ENCODE results near the gene GHR. TPM values are rescaled to one million over a fixed set of nuclear protein-coding genes. Genes with fewer than 3 reads are reported as not detected.

GHR gene
- total RNA-seq, 2 experiments from 2014 or later = not detected

DNA sequence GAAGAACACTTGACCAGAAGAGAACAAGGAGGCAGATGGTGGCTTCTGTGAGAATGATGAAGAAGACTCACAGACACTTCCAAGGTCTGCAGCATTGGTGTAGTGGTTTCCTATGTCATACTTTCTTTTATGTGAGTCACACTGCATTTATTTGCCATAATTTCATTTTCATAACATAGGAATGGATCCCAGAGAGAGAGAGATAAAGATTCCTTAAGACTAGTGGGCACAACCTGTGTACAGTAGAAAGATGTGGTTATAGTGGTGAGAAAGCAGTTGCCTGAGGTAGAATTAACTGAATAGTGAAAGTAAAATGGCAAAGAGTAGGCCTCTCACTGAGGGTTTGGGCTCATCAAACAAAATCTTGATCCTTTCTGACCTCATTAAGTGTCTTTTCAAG is 325.8 kb downstream of the GHR start:
- H3K4me3 ChIP-seq (ENCODE audit: low read depth, low read length, poor library complexity, severe bottlenecking) = no peak overlapping the region
- no peak for DNase-seq (ENCODE audit: low spot score)
- H3K4me2 ChIP-seq (ENCODE audit: low read length) = no peak overlapping the region
- POLR2A ChIA-PET = no interaction called here
- no peak overlapping the region for H3K27ac ChIP-seq (ENCODE audit: low read depth, low read length, poor library complexity, severe bottlenecking)
- no peaks in the 10 kb centered on the region for H3K9me2 ChIP-seq (ENCODE audit: insufficient read depth, low read length)
- intact Hi-C loops (cut with micrococcal nuclease; ENCODE audit: unreplicated experiment) = no loop called here
- TF ChIP-seq, protein P1, sequence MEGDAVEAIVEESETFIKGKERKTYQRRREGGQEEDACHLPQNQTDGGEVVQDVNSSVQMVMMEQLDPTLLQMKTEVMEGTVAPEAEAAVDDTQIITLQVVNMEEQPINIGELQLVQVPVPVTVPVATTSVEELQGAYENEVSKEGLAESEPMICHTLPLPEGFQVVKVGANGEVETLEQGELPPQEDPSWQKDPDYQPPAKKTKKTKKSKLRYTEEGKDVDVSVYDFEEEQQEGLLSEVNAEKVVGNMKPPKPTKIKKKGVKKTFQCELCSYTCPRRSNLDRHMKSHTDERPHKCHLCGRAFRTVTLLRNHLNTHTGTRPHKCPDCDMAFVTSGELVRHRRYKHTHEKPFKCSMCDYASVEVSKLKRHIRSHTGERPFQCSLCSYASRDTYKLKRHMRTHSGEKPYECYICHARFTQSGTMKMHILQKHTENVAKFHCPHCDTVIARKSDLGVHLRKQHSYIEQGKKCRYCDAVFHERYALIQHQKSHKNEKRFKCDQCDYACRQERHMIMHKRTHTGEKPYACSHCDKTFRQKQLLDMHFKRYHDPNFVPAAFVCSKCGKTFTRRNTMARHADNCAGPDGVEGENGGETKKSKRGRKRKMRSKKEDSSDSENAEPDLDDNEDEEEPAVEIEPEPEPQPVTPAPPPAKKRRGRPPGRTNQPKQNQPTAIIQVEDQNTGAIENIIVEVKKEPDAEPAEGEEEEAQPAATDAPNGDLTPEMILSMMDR (conservative IDR thresholded peaks at IDR 0.05; ENCODE audit: low read length) = no peak
- no peak for TF ChIP-seq EZH2phosphoT487 (IDR thresholded peaks at IDR 0.05; ENCODE audit: borderline replicate concordance, low read depth, low read length)
- H3K36me3 ChIP-seq (ENCODE audit: insufficient read depth, low read length) = no peaks in the 10 kb centered on the region
- CTCF ChIA-PET (ENCODE audit: unreplicated experiment) = no interaction called here
- H3K9me3 ChIP-seq (ENCODE audit: low read length) = no peaks in the 10 kb centered on the region
- BruUV-seq (replicated peaks) = no TSS peak
- no peaks in the 10 kb centered on the region for H4K20me1 ChIP-seq (ENCODE audit: insufficient read depth, low read length)
- H2AFZ ChIP-seq (ENCODE audit: low read length) = no peak overlapping the region
- no peaks in the 10 kb centered on the region for H3K4me1 ChIP-seq (ENCODE audit: insufficient read depth, low read length, poor library complexity, severe bottlenecking)
- no peaks in the 10 kb centered on the region for H3K79me2 ChIP-seq (ENCODE audit: insufficient read depth, low read depth, low read length)

DNA sequence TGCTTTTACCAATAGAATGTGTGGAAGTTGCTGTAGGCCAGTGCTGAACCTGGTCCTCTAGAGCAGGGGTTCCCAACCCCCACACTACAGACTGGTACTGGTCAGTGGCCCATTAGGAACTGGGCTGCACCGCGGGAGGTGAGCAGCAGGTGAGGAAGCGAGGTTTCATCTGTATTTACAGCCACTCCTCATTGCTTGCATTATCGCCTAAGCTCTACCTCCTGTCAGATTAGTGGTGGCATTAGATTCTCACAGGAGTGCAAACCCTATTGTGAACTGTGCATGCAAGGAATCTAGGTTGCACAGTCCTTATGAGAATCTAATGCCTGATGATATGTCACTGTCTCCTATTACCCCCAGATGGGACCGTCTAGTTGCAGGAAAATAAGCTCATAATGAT is 327.3 kb downstream of the GHR start:
- Histone ChIP-seq H3K4me3 (ENCODE audit: low read depth, low read length, poor library complexity, severe bottlenecking) (no peak overlapping the region), H2AFZ (ENCODE audit: low read length) (no peak overlapping the region), H3K4me2 (ENCODE audit: low read length) (no peak overlapping the region), H4K20me1 (ENCODE audit: insufficient read depth, low read length) (no peaks in the 10 kb centered on the region), H3K9me3 (ENCODE audit: low read length) (no peaks in the 10 kb centered on the region), H3K79me2 (ENCODE audit: insufficient read depth, low read depth, low read length) (no peaks in the 10 kb centered on the region), H3K4me1 (ENCODE audit: insufficient read depth, low read length, poor library complexity, severe bottlenecking) (no peaks in the 10 kb centered on the region), H3K27ac (ENCODE audit: low read depth, low read length, poor library complexity, severe bottlenecking) (no peak overlapping the region), H3K36me3 (ENCODE audit: insufficient read depth, low read length) (no peaks in the 10 kb centered on the region), H3K9me2 (ENCODE audit: insufficient read depth, low read length) (no peaks in the 10 kb centered on the region)
- ChIA-PET POLR2A (no interaction called here), CTCF (ENCODE audit: unreplicated experiment) (no interaction called here)
- intact Hi-C loops (cut with micrococcal nuclease; ENCODE audit: unreplicated experiment) = no loop called here
- DNase-seq (ENCODE audit: low spot score) = no peak
- BruUV-seq (replicated peaks) = no TSS peak
- no peak for TF ChIP-seq EZH2phosphoT487 (IDR thresholded peaks at IDR 0.05; ENCODE audit: borderline replicate concordance, low read depth, low read length)
- TF ChIP-seq, protein P1 (conservative IDR thresholded peaks at IDR 0.05; ENCODE audit: low read length) = no peak

DNA sequence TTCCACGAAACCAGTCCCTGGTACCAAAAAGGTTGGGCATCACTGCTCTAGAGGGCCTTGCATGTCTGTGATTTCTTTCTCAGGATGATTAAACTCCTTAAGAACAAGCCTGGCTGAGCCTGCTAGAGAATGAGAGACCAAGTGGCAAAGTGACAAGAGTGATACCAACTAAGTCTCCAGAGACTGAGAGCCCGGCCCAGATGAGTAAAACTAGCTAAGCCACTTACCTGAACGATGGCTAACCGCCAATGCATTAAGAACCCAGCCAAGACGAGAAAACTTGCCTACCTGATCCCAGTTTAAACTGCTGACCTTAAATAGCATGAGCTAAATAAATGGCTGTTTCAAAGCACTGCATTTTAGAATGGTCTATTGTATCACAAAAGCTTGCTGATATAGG is 327.8 kb downstream of the GHR start:
- Histone ChIP-seq H3K36me3 (ENCODE audit: insufficient read depth, low read length) (no peaks in the 10 kb centered on the region), H3K4me2 (ENCODE audit: low read length) (no peak overlapping the region), H3K4me3 (ENCODE audit: low read depth, low read length, poor library complexity, severe bottlenecking) (no peak overlapping the region), H3K4me1 (ENCODE audit: insufficient read depth, low read length, poor library complexity, severe bottlenecking) (no peaks in the 10 kb centered on the region), H3K27ac (ENCODE audit: low read depth, low read length, poor library complexity, severe bottlenecking) (no peak overlapping the region), H3K9me2 (ENCODE audit: insufficient read depth, low read length) (no peaks in the 10 kb centered on the region), H3K79me2 (ENCODE audit: insufficient read depth, low read depth, low read length) (no peaks in the 10 kb centered on the region), H4K20me1 (ENCODE audit: insufficient read depth, low read length) (no peaks in the 10 kb centered on the region), H2AFZ (ENCODE audit: low read length) (no peak overlapping the region), H3K9me3 (ENCODE audit: low read length) (no peaks in the 10 kb centered on the region)
- intact Hi-C loops (cut with micrococcal nuclease; ENCODE audit: unreplicated experiment) = no loop called here
- no TSS peak for BruUV-seq (replicated peaks)
- ChIA-PET CTCF (ENCODE audit: unreplicated experiment) (no interaction called here), POLR2A (no interaction called here)
- DNase-seq (ENCODE audit: low spot score) = no peak
- no peak for TF ChIP-seq EZH2phosphoT487 (IDR thresholded peaks at IDR 0.05; ENCODE audit: borderline replicate concordance, low read depth, low read length)
- TF ChIP-seq, protein P1 (conservative IDR thresholded peaks at IDR 0.05; ENCODE audit: low read length) = no peak
